Mesothelial cell of epicardium (in vitro differentiated cells): ENCODE measurements around the gene ECM1. TPM values are rescaled to one million over a fixed set of nuclear protein-coding genes. Genes with fewer than 3 reads are reported as not detected.

Experiments used
- DNase-seq, 2 experiments: peaks; one replicate each; pipeline ENCODE4 v3.0.0; 2021; ENCODE audit warnings: low spot score in 2 of 2; ENCODE audit not compliant: unreplicated experiment in 2 of 2
- H3K27ac Mint-ChIP-seq: 2 replicates; pipeline ENCODE4 v1.8.0; 2021; ENCODE audit warnings: mixed read lengths
- H3K27me3 Mint-ChIP-seq: 2 replicates; pipeline ENCODE4 v1.8.0; 2021; ENCODE audit warnings: low read depth, mixed read lengths
- H3K36me3 Mint-ChIP-seq: 2 replicates; pipeline ENCODE4 v1.8.0; 2021; ENCODE audit warnings: mixed read lengths
- H3K4me1 Mint-ChIP-seq: 2 replicates; pipeline ENCODE4 v1.8.0; 2021; ENCODE audit warnings: mixed read lengths
- H3K4me3 Mint-ChIP-seq: 2 replicates; pipeline ENCODE4 v1.8.0; 2021; ENCODE audit warnings: mild to moderate bottlenecking, moderate library complexity, mixed read lengths
- H3K9me3 Mint-ChIP-seq: 2 replicates; pipeline ENCODE4 v1.8.0; 2021; ENCODE audit warnings: mixed read lengths
- CTCF ChIP-seq: fragments of 200-600 bp; sonication (generic); IDR thresholded peaks from one replicate; pipeline ENCODE4 v1.5.0; 2021; ENCODE audit warnings: antibody characterized with exemption; ENCODE audit not compliant: unreplicated experiment
- microRNA-seq: library from miRNA; unstranded; fragments of <30 nt; microRNA quantifications from one replicate; pipeline ENCODE4 v1.2.0, GENCODE V29; 2021; ENCODE audit warnings: inconsistent platforms, mixed read lengths
- total RNA-seq: library from RNA; stranded (reverse); gene quantifications from 3 replicates; pipeline ENCODE4 v1.2.1, GENCODE V29; 2021

Gene ECM1
- total RNA-seq, 1 donor from 2014 or later: 5.0 TPM

- peak; percentile 64 for TF ChIP-seq CTCF
- Mint-ChIP-seq H3K27ac (peak overlapping the region; percentile 100), H3K36me3 (peaks cover under 1% of the 10 kb centered on the region), H3K9me3 (no peaks in the 10 kb centered on the region), H3K27me3 (no peaks in the 10 kb centered on the region), H3K4me3 (peak overlapping the region; percentile 80), H3K4me1 (peaks cover 47% of the 10 kb centered on the region)
- DNase-seq: peak; percentile 73 to 86
Measured at GRCh38 chr1:150560576-150561253, 52.8 kb downstream of the ECM1 start.

- TF ChIP-seq CTCF: no peak
- H3K27me3 Mint-ChIP-seq: no peaks in the 10 kb centered on the region
- DNase-seq: peak; percentile 79 to 92
- H3K9me3 Mint-ChIP-seq: no peaks in the 10 kb centered on the region
- H3K4me1 Mint-ChIP-seq: peaks cover 51% of the 10 kb centered on the region
- H3K4me3 Mint-ChIP-seq: peak overlapping the region; percentile 80
- H3K36me3 Mint-ChIP-seq: no peaks in the 10 kb centered on the region
- peak overlapping the region; percentile 100 for H3K27ac Mint-ChIP-seq
Measured at GRCh38 chr1:150561254-150561973, 53.5 kb downstream of the ECM1 start.

- TF ChIP-seq CTCF: no peak
- peak overlapping the region; percentile 80 for H3K4me3 Mint-ChIP-seq
- no peaks in the 10 kb centered on the region for H3K27me3 Mint-ChIP-seq
- peaks cover 55% of the 10 kb centered on the region for H3K4me1 Mint-ChIP-seq
- peak overlapping the region; percentile 100 for H3K27ac Mint-ChIP-seq
- no peaks in the 10 kb centered on the region for H3K9me3 Mint-ChIP-seq
- DNase-seq: peak; percentile 82 to 88
- no peaks in the 10 kb centered on the region for H3K36me3 Mint-ChIP-seq
Measured at GRCh38 chr1:150561974-150562445, 54.1 kb downstream of the ECM1 start.

- Mint-ChIP-seq H3K4me3 (peak overlapping the region; percentile 80), H3K36me3 (no peaks in the 10 kb centered on the region), H3K4me1 (peaks cover 62% of the 10 kb centered on the region), H3K27ac (peak overlapping the region; percentile 100), H3K27me3 (no peaks in the 10 kb centered on the region), H3K9me3 (no peaks in the 10 kb centered on the region)
- no peak for DNase-seq
- no peak for TF ChIP-seq CTCF
Measured at GRCh38 chr1:150562446-150563339, 54.8 kb downstream of the ECM1 start.

Small RNA genes within 50 kb of the gene (microRNA-seq; reads per million reads assigned to microRNA genes)
- not detected for gene MIR4257
- not detected for gene MIR6878

Other genes with a start within 250 kb of the ECM1 start
- 138 to 145 TPM (median 143 TPM) in 3 replicates for gene APH1A, start 239.1 kb upstream of the ECM1 start, total RNA-seq
- gene C1orf54, start 235.3 kb upstream of the ECM1 start, total RNA-seq: 17.7 to 19.9 TPM (median 19.0 TPM) in 3 replicates
- 9.2 to 10.6 TPM (median 9.8 TPM) in 3 replicates for gene CIART, start 225.6 kb upstream of the ECM1 start, total RNA-seq
- 64.3 to 65.6 TPM (median 65.5 TPM) in 3 replicates for gene MRPS21, start 214.2 kb upstream of the ECM1 start, total RNA-seq
- 81.2 to 87.1 TPM (median 84.1 TPM) in 3 replicates for gene PRPF3, start 186.6 kb upstream of the ECM1 start, total RNA-seq
- 38.5 to 40.5 TPM (median 39.9 TPM) in 3 replicates for gene RPRD2, start 144.0 kb upstream of the ECM1 start, total RNA-seq
- 31.7 to 33.3 TPM (median 32.6 TPM) in 3 replicates for gene TARS2, start 20.7 kb upstream of the ECM1 start, total RNA-seq
- 1.2 to 1.9 TPM (median 1.7 TPM) in 3 replicates for gene FALEC, start 7.6 kb downstream of the ECM1 start, total RNA-seq
- 16.1 to 18.0 TPM (median 16.6 TPM) in 3 replicates for gene ADAMTSL4, start 41.3 kb downstream of the ECM1 start, total RNA-seq
- 257 to 268 TPM (median 262 TPM) in 3 replicates for gene MCL1, start 71.5 kb downstream of the ECM1 start, total RNA-seq
- 115 to 117 TPM (median 117 TPM) in 3 replicates for gene ENSA, start 121.5 kb downstream of the ECM1 start, total RNA-seq
- gene GOLPH3L, start 189.0 kb downstream of the ECM1 start, total RNA-seq: 26.2 to 27.6 TPM (median 26.6 TPM) in 3 replicates
- not detected in 3 replicates for gene HORMAD1, start 212.8 kb downstream of the ECM1 start, total RNA-seq